Retina (tissue), 1 donor: ENCODE results near the gene KRT12.

Experiments
- DNase-seq: peaks from one replicate; pipeline ENCODE4 v3.0.0-alpha.2; 2016

KRT12 gene

DNA sequence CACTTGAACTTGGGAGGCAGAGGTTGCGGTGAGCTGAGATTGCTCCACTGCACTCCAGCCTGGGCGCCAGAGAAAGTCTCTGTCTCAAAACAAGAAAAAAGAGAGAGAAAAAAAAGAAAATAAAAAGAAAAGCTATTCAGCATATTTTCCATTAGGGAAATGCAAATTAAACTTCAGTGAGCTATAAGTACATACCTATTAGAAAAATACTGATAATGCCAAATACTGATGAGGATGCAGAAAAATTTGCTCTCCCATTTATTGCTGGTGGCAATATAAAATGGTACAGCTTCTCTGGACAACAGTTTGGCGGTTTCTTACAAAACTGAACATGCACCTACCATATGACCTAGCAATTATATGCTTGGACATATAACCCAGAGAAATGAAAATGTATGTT is 54.4 kb downstream of the KRT12 start:
- no peak for DNase-seq
